HT-29 (cell line): Measurements from ENCODE around the gene TNNC1. TPM values are rescaled to one million over a fixed set of nuclear protein-coding genes. Genes with fewer than 3 reads are reported as not detected.

ENCODE experiments used
- DNase-seq: peaks from one replicate; pipeline ENCODE4 v3.0.0-alpha.2; 2015; ENCODE audit warnings: low spot score
- total RNA-seq: library from RNA; depleted of rRNA; stranded (reverse); fragments of >200 nt; shearing (Covaris generic); gene quantifications from 2 replicates; pipeline ENCODE4 v1.2.3, GENCODE V29; 2014

The TNNC1 gene
- total RNA-seq, 1 experiment from 2014 or later, result 5.7 TPM

DNA sequence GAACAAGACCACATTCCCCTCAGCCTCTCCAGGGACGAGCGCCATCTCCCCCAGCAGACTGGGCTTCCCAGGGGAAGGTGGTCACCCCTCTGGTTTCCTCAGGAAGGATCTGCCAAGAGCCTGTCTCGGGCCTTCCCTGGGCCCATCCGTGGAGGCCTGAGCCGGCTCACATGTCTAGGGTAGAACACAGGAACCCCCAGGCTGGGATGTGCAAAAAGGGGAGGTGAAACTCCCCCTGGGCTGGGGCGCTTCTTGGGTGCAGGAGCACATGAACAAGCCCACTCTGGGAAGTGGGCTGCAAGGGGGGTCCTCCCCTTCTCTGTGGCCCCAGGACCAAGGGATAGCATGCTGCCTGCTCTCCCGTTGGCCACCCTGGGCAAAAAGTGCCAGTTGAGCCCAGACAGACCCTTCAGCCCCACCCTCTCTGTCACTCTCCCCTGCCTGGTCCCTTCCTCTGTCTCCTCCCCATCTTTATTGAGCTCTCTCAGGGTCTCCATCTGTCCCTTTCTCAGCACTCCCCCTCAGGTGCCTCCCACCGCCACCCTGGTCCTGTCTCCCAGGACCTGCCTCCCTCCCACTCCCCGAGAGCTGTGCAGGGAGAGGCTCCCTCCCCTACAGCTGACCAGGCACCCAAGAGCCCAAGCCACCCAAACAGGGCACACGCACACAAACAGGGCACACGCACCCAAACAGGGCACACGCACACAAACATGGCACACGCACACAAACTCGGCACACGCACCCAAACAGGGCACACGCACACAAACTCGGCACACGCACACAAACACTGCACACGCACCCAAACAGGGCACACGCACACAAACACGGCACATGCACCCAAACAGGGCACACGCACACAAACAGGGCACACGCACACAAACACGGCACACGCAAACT lies 9.8 kb downstream of the TNNC1 start:
- DNase-seq, result no peak

DNA sequence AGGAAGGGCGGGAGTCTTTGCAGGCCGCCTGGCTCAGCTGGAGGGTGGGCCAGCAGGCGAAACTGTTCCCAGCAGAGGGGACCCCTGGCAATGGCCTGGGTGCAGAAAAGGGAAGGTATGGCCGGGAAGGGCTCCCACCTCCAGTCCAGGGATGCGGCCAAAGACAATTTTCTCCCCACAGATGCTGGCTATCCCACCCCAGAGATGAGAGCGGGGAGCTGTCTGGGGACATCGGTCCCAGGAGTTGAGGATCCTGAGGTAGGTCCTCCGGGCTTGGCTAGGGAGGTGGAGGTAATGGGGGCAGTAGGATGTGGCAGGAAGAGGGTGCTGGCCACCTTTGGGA lies 10.6 kb downstream of the TNNC1 start:
- no peak for DNase-seq

DNA sequence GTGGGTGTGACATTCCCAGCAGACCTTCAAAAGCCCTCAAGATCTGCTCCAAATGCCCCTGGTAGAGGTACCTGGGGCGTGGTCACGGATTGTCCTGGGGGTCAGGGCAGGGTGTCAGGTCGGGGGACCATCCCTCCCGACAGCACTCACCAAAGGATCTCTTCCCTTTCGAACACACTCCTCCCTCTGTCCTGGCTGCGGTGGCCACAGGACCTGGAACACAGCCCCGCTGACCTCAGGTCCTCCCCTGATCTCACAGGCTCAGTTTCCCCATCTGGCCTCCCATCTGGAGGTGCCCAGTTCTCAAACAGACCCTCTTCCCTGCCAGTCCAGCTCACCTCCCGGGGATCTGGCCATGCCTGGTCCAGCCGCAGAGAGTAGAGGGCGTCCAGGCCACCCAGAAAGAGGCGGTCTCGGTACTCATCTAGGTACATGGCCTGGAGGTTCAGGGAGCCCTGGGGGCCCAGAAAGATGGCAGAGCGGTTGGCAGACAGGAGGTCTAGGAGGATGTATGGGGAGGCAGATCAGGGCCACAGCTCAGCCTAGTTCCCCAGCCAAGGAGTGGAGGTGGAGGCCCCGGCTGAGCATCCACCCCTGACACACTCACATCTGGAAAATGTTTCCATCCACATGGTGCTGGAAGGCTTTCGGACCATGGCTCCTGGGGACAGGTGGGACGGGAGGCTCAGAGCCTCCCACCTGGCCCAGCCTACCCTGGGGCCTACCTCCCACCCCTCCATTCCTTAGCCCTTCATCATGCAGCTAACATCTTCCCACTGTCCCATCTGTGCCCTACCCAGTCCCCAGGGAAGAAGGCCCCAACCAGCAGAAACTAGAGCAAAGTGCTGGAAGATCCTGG lies 11.2 kb downstream of the TNNC1 start:
- no peak for DNase-seq

DNA sequence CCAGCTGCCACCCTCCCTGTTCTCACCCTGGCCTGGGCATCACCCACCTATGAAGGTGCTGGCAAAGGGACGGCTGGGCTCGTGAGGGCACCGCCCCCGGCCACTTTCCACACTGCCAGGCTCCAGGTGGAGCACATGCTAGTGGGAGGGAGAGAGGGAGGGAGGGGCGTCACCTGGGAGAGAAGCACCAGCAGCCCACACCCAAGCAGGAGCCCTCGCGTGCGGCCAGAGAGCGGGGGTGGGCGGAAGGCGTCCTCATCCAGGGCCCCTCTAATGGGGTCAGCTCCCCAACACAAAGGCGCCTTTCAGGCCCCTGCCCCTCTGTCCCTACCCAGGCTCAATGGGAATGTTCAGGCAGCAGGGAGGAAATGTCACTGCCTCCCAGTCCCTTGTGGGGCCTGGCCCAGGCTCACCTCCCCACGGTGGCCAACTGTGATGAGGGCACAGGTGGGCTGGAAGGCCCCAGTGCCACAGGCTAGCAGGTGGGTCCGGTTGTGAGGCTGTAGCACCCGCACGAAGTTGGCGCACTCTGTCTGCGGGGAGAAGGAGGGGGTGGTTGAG lies 12.0 kb downstream of the TNNC1 start:
- DNase-seq, result no peak

DNA sequence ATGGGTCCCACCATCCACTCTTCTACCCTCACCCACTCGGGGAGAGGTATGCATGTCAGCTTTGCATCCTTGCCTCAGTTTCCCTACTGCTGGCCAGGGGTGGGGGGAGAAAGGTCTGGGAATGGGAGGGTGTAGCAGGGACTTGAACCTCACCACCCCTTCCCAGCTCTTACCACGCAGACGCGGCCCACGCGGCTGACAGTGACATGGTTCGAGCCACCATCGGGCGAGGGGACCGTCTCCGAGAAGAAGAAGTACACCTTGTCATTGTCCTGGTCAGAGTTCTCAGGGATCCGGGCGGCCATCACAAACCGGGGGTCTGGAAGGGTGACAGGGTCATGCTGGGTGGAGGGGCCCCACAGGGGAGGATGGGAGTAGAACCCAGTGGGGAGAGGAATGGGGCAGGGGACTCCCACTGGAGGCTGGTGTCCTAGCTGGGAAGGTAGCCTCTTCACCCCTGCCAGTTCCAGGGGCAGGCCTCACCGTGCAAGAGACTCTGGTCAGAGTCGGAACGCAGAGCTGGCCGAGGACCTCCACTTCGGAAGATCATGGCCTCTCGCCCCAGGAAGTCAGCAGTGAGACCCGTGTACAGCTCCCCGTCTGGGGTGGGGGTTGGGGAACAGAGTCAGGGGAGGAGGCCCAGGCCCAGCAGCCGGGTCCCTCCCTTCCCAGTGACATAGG lies 12.6 kb downstream of the TNNC1 start:
- no peak for DNase-seq

DNA sequence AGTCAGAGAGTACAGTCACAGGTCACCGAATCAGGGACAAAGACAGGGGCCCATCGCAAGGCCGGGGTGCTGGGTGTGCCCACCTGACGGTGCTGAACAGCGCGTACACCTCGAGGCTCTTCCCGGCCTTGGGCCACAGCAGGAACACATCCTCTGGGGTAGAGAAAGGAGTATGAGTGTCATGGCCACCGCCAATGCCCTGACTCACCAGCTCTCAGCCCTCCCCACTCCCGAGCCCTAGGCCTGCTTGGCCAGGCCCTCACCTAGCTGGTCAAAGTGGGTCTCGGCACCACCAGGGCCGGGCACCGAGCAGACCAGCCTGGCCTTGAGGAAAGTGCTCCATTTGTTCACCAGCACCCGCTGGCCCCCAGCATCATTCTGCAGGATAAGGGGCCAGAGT lies 13.2 kb downstream of the TNNC1 start:
- DNase-seq, result no peak

DNA sequence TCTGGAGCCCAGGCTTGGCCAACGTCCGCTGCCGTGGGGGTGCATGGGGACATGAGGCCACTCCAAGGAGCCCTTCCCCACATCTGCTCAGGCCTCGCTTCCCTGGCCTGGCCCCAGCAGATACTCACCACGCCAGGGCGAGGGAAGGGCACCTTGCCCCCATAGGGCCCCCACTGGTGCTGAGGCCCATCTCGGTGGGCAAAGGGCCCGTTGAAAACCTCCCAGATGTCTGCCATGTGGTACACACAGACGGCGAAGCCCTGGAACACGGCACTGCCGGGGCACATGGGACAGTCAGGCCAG lies 13.6 kb downstream of the TNNC1 start:
- DNase-seq, result no peak

DNA sequence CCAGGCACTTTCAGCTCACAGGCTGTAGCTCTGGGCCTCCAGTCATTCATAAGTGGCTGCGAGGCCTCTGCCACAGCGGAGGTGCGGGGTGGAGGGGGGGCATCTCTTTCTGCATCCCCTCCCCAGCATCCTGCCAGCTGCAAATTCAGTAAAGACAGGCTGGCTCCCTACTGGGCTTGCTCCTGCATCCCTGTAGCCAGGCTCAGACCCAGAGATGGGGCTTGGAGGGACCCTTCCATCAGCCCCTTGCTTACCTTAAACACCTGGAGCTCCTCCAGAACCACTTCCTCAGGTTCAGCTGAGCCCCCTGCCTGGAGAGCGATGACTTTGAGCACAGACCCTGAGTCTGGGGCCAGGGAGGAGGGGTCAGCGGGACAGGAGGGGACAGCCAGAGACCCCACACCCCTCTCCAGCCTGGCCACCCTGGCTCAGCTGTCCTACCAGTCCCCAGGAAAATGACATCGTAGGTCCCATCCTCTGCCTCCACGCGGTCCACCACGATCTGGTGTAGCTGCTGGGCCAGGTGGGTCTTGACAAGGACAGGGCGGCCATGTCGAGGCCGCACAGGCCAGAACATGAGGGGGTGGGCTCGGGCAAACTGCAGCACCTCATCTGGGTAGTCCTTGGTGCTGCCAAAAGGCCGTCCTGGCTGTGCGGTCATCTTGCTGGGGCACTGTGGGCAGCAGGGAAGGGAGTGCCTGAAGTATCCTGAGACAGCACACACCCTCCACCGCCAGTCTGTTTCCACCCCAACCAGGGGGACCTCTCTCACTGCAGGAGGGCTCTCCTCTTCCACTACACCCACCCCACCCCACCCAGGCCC lies 14.2 kb downstream of the TNNC1 start:
- DNase-seq, result no peak

DNA sequence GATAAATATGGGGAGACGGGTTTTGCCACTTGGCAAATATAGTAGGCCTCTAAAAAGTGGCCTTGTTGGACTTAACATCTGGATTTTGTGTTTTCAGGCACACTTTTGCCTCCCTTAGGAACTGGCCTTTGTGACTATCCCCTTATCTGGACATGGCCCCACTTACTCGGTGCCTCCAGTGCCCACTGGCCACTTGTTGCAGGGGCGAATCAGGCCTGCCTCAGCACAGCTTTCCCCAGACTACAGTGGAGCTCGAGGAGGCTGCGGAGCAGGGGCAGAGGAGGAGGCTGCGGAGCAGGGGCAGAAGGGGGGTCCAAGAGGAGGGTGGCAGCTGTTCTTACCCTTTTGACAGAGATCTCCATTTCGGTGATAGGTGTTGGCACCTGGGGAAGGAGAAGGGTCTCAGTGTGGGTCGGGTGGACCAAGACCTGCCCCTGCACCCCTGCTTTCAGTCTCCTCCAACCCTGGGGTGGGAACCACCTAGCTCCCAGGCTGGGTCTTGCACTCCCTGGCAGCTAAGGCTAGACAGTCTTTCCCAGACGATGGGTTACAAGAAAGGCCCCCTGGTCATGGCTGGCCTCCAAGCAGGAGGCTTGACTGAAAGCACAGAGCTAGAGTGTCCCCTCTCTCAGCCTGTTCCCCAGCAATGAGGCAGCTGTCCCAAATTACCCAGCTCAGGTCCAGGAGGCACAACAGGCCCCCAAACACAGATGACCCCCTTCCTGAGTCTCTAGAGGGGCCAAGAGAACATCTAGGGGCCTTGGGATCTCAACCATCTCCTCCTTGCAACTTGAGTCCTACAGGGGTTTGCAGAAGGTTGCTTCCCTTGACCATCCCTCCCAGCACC lies 15.0 kb downstream of the TNNC1 start:
- no peak for DNase-seq

DNA sequence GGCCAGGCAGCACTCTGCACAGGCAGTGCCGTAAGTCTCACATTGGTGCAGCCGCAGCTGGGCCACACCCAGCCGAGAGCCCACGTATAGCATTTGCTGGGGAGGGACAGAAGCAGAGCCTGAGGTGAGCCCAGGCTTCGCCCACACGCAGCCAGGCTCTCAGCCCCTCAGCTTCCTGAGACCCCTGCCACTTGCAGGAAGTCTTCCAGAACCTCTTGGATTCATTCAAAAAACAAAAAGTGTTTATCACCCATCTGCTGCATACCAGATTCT lies 15.8 kb downstream of the TNNC1 start:
- DNase-seq, result no peak

DNA sequence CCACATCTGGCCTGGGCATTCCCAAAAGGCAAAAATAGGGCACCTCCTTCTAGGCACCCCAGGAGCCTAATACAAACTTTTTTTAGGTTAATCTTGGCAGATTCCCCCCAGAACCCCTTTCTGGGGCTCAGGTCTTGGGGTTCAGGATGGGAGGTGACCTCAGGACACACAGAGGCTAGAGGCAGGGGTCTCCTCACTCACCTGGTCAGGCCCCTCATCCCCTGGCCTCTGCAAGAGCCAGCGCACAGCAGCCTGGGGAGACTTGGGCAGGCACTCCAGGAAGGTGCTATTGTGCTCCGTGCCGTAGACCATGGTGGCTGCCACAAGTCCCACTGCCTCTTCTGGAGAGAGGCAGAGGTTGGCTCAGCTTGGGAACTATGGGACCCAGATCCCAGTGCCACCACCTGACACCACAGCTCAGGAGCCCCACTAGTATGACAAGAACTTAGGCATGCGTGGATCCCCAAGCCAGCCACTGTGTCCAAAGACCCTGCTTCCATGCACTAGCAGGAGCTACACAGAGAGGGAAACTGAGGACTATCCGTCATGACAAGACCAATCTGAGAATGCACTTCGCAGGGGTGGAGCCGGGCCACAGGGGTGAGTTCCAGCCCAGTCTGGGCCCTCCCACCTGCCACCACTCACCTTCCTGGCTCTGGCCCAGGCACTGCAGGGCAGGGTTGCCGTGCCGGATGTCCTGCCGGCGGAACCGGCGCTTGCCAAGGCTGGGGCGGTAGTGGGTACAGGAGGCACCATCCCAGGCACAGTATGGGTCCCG lies 16.3 kb downstream of the TNNC1 start:
- no peak for DNase-seq

DNA sequence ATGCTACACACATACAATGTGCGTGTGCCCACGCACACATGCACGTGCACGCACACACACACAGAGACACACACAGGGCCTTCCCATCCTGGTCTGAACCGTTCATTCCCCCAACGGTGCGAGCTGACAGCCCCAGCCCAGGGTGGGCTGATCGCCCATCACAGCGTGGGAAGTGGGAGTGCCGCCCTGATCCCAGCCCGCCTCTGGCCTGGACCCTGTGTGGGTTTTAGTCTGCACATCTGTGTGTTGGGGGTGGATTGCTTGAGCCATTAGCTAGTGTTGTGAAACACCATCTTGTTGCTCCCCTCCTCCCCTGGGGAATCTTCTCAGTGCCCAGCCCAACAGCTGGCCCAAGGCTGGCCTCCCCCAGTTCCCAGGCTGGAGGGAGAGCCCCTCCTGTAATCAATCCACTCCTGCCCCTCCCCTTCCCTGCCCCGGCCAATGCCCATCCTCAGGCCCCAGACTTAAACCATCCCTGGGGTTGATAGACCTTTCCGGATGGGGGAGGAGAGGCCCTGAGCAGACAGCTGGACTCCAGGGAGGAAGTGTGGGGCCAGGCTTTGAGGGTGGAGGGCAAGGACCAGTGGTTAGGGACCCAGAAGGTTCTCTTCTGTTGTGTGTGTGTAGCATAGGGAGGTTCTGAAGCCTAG lies 17.2 kb downstream of the TNNC1 start:
- no peak for DNase-seq

DNA sequence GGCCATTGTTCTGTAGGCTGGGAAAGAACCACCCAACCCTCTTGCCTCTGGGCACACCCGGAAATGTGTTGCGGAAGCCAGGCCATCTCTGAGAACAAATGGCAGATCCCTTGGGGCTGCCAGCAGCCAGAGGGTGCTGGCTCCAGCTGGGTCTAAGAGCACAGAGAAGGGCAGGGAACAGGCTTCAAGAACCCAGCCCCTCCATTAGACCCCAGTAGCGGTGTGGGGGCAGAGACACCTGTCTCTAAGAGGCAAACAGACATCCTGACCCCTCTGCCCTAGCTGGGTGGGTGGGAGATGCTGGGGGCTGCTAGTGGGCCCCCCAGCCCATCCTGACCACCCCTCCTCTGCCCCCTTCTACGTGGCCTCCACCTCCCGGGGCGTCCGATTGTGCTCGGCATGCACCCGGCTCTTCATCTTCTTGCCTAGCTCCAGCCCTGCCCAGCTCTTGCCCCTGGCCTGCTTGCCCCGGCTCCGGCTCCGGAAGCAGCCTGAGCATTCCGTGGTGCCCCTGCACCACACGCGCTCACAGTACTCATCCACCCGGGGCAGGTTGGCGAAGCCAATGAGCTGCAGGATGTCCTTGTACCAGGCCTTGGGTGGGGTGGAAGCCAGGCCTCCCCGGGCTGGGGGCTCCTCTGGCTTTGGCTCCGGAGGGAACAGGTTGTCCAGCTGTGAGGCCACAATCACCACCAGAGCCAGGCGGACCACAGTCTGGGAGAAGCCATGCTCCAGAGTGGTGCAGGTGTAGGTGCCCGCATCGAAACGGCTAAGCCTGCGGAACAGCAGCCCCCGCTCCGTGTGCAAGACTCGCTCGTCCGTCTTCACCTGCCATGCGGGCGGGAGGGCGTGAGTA lies 18.4 kb downstream of the TNNC1 start:
- DNase-seq, result no peak

DNA sequence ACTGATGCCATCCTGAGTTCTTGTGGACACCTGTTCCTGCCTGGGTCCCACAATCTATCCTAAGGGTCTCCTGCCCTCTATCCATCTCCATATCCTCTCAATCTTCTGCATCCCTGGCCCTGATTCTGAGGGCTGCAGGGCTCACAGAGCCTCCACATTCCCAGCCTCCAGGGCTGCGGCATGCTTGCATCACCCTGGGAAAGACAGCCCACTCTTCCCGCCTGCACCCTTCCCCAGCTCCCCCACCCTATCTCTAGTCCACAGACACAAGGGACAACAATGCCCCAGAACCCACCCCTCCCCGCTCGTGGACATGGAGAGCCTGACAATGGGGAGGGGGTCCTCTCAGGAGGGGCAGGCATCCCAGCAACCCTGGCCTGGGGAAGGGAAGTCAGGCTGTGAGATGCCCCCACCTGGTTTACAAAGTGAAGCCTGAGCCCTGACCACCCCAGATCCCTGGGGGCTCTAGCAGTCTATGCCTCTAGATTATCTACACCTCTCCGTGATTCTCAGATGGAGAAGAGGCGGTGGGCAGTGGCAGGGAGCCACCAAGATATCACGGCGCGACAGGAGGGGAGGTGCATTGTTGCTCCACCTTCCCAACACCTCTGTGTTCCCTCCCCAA lies 19.2 kb downstream of the TNNC1 start:
- DNase-seq, result no peak

DNA sequence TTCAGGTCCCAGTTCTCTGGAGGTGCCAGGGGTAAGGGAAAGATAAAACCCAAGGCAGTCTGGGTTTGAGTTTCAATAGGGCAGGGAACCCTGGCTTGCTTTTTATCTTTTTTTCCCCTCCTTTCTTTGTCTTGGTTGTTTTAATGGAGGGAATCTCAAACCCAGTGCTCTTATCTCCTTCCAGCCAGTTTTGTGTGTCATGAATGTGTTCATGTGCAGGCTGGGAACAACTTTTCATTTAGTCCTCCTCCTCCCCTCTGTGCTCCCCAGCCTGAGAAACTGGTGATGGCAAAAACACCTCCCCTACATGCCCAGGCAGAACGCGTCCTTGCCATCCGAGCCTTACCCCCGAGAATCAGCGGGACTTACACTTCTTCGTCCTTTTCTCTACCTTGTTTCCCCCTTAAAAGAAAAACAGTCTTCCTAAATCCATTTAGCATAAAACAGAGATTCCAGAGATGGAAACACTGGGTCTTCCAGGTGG lies 19.8 kb downstream of the TNNC1 start:
- DNase-seq, result no peak

DNA sequence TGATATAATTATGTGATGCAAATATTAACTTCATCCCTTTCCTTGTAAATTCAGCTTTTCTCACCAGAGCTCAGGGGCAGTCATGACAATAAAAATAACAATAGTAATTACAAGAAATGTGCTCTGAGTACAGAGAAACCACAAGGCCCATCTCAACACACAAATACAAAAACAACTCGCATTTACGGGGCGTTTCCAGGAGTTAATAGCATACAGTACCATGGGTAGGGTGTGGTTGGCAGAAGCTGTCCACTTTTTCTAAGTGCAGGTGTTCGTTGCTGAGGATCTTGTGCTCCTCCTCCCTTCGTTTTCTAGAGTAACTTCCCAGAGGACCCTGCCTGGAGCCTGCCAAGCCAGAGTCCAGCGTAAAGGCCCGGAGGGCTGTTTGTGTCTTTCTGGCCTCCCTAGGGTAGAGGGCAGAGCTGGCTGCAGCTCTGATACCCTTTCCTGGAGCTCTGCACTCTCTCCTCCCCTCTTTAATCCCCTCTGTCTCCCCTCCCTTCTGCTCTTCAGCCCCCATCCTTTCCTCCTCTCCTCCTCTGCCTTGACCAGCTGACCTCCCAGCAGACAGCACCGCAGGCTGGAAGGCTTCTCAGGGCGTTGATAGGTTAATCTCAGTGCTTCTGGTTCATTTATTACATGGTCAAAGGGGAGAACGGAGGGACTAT lies 20.4 kb downstream of the TNNC1 start:
- no peak for DNase-seq

DNA sequence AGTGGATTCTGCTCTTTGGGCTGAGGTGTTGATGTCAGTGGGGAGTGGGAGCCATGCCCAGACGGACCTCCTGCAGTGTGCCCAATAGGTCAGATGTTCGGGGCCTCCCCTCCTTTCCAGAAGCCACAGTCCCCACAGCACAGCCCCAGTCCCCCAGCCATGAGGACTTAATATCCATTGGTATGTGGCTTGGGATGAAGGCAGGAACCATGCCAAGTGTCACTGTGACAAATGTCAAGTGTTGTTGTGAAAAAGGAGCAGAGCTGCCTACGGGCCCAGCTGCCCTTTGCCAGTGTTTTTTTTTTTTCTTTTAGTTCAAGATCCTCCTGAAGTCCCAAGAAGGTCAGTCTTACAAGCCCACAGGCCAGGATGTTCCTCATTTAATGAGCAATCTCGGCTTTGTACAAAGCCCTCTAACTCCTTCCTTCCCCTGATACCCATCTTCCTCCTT lies 21.1 kb downstream of the TNNC1 start:
- DNase-seq, result no peak
